ENCODE results near the gene TFDP2. TPM values are rescaled to one million over a fixed set of nuclear protein-coding genes. Genes with fewer than 3 reads are reported as not detected.

TFDP2 gene
- total RNA-seq, 4 donors from 2014 or later = 41.9 to 134 (median 47.3) TPM

- H3K9me3 ChIP-seq = no peaks in the 10 kb centered on the region
- TF ChIP-seq EP300 (IDR thresholded peaks at IDR 0.05) (no peak), POLR2A (IDR thresholded peaks at IDR 0.05; ENCODE audit: low read depth) (no peak), POLR2AphosphoS5 (IDR thresholded peaks at IDR 0.05) (no peak), CTCF (IDR thresholded peaks at IDR 0.05) (no peak)
- peaks cover 8 to 36% (median 25%) of the 10 kb centered on the region in 4 donors for H3K4me1 ChIP-seq
- H3K36me3 ChIP-seq = no peaks in the 10 kb centered on the region
- DNase-seq (ENCODE audit: extremely low spot score) = no peak
- no peak overlapping the region for H3K4me3 ChIP-seq
- no peak overlapping the region for H3K27ac ChIP-seq (replicated peaks in 1 of 4)
- peaks cover 0 to 4% (median 0%) of the 10 kb centered on the region in 4 donors for H3K27me3 ChIP-seq
- intact Hi-C loops (cut with DNase I) = no loop called here
Measured at GRCh38 chr3:142031575-142031974, 117.8 kb downstream of the TFDP2 start.

- Histone ChIP-seq H3K4me1 (peaks cover 8 to 38% (median 25%) of the 10 kb centered on the region in 4 donors), H3K27me3 (no peaks in the 10 kb centered on the region), H3K4me3 (no peak overlapping the region), H3K9me3 (no peaks in the 10 kb centered on the region), H3K27ac (replicated peaks in 1 of 4) (peak overlapping the region in 3 of 4 donors; percentile 12 to 46 (median 39)), H3K36me3 (no peaks in the 10 kb centered on the region)
- no peak for DNase-seq (ENCODE audit: extremely low spot score)
- TF ChIP-seq CTCF (IDR thresholded peaks at IDR 0.05) = no peak
- TF ChIP-seq POLR2AphosphoS5 (IDR thresholded peaks at IDR 0.05) = no peak
- no peak for TF ChIP-seq EP300 (IDR thresholded peaks at IDR 0.05)
- no peak for TF ChIP-seq POLR2A (IDR thresholded peaks at IDR 0.05; ENCODE audit: low read depth)
- WGBS = 49% methylated on average over 5 of the region's 5 CpGs
- intact Hi-C loops (cut with DNase I) = no loop called here
Measured at GRCh38 chr3:142029791-142030190, 119.6 kb downstream of the TFDP2 start.

- no peaks in the 10 kb centered on the region for H3K9me3 ChIP-seq
- H3K4me1 ChIP-seq = peaks cover 8 to 38% (median 25%) of the 10 kb centered on the region in 4 donors
- H3K4me3 ChIP-seq = no peak overlapping the region
- H3K27me3 ChIP-seq = no peaks in the 10 kb centered on the region
- DNase-seq (ENCODE audit: extremely low spot score) = no peak
- H3K36me3 ChIP-seq = no peaks in the 10 kb centered on the region
- H3K27ac ChIP-seq (replicated peaks in 1 of 4) = peak overlapping the region in 3 of 4 donors; percentile 13 to 50 (median 24)
- WGBS = 47% methylated on average over 3 of the region's 3 CpGs
- intact Hi-C loops (cut with DNase I) = no loop called here
- TF ChIP-seq POLR2A (IDR thresholded peaks at IDR 0.05; ENCODE audit: low read depth) (no peak), EP300 (IDR thresholded peaks at IDR 0.05) (no peak), CTCF (IDR thresholded peaks at IDR 0.05) (no peak), POLR2AphosphoS5 (IDR thresholded peaks at IDR 0.05) (no peak)
Measured at GRCh38 chr3:142029052-142029642, 120.2 kb downstream of the TFDP2 start.

- 6% methylated on average over 4 of the region's 4 CpGs for WGBS
- H3K27me3 ChIP-seq = no peaks in the 10 kb centered on the region
- peaks cover 8 to 38% (median 25%) of the 10 kb centered on the region in 4 donors for H3K4me1 ChIP-seq
- TF ChIP-seq CTCF (IDR thresholded peaks at IDR 0.05) (peak in 1 of 3 experiments; percentile 25), POLR2A (IDR thresholded peaks at IDR 0.05; ENCODE audit: low read depth) (no peak)
- DNase-seq (ENCODE audit: extremely low spot score) = no peak
- no peaks in the 10 kb centered on the region for H3K9me3 ChIP-seq
- intact Hi-C loops (cut with DNase I) = no loop called here
- no peaks in the 10 kb centered on the region for H3K36me3 ChIP-seq
- peak overlapping the region in 3 of 4 donors; percentile 9 to 50 (median 25) for H3K27ac ChIP-seq (replicated peaks in 1 of 4)
- peak overlapping the region; percentile 38 to 59 (median 54) for H3K4me3 ChIP-seq
Measured at GRCh38 chr3:142028243-142028777, 121.0 kb downstream of the TFDP2 start.

Measured in esophagus muscularis mucosa (tissue), 4 donors.